Activated T-helper 2 cell treated with anti-CD3 and anti-CD28 coated beads, Interferon-gamma antibody, Interleukin-2, Interleukin-4, amounts not matched to agents 10 μg/mL and 5 μg/mL and 100 μg/mL, durations not matched to agents 14 hours and 24 hours and 36 hours (primary cell): ENCODE measurements around the gene ZBTB7C. TPM values are rescaled to one million over a fixed set of nuclear protein-coding genes. Genes with fewer than 3 reads are reported as not detected.

Experiments
- DNase-seq: peaks from one replicate; pipeline ENCODE4 v3.0.0; 2021; ENCODE audit warnings: low spot score
- H3K27ac Mint-ChIP-seq: one replicate; pipeline ENCODE4 v1.8.0; 2021; ENCODE audit warnings: mixed read lengths
- H3K27me3 Mint-ChIP-seq: one replicate; pipeline ENCODE4 v1.8.0; 2021; ENCODE audit warnings: low read depth, mixed read lengths
- H3K36me3 Mint-ChIP-seq: one replicate; pipeline ENCODE4 v1.8.0; 2021; ENCODE audit warnings: low read depth, mixed read lengths
- H3K4me1 Mint-ChIP-seq: one replicate; pipeline ENCODE4 v1.8.0; 2021; ENCODE audit warnings: low read depth, mixed read lengths
- H3K4me3 Mint-ChIP-seq: one replicate; pipeline ENCODE4 v1.8.0; 2021; ENCODE audit warnings: low read depth, mild to moderate bottlenecking, moderate library complexity, mixed read lengths
- H3K9me3 Mint-ChIP-seq: one replicate; pipeline ENCODE4 v1.8.0; 2021; ENCODE audit warnings: mixed read lengths
- intact Hi-C: fragments of 100-400 bp; cut with micrococcal nuclease; formaldehyde crosslinking; loops from one replicate; pipeline ENCODE4 v1.15.1; 2023
- total RNA-seq: library from RNA; stranded (reverse); gene quantifications from 2 replicates; pipeline ENCODE4 v1.2.3, GENCODE V29; 2022

The ZBTB7C gene
- total RNA-seq, 1 donor from 2014 or later, result 0.21 TPM

- intact Hi-C loops, result no loop called here
- peaks cover 24% of the 10 kb centered on the region for H3K27me3 Mint-ChIP-seq
- no peaks in the 10 kb centered on the region for H3K9me3 Mint-ChIP-seq
- no peaks in the 10 kb centered on the region for H3K36me3 Mint-ChIP-seq
- no peak for DNase-seq
- no peaks in the 10 kb centered on the region for H3K4me1 Mint-ChIP-seq
- no peak overlapping the region for H3K4me3 Mint-ChIP-seq
- no peak overlapping the region for H3K27ac Mint-ChIP-seq
These were observed 227.9 kb downstream of the ZBTB7C start for GRCh38 chr18:48181087-48181823.

- intact Hi-C loops, result no loop called here
- H3K36me3 Mint-ChIP-seq, result no peaks in the 10 kb centered on the region
- no peak overlapping the region for H3K27ac Mint-ChIP-seq
- H3K4me3 Mint-ChIP-seq, result no peak overlapping the region
- H3K4me1 Mint-ChIP-seq, result no peaks in the 10 kb centered on the region
- no peak for DNase-seq
- H3K9me3 Mint-ChIP-seq, result no peaks in the 10 kb centered on the region
- H3K27me3 Mint-ChIP-seq, result peaks cover 25% of the 10 kb centered on the region
These were observed 229.5 kb downstream of the ZBTB7C start for GRCh38 chr18:48179666-48180065.

- H3K4me1 Mint-ChIP-seq, result no peaks in the 10 kb centered on the region
- no peaks in the 10 kb centered on the region for H3K9me3 Mint-ChIP-seq
- no peak for DNase-seq
- H3K36me3 Mint-ChIP-seq, result no peaks in the 10 kb centered on the region
- H3K27ac Mint-ChIP-seq, result no peak overlapping the region
- H3K27me3 Mint-ChIP-seq, result peaks cover 21% of the 10 kb centered on the region
- intact Hi-C loops, result no loop called here
- no peak overlapping the region for H3K4me3 Mint-ChIP-seq
These were observed 230.2 kb downstream of the ZBTB7C start for GRCh38 chr18:48179001-48179400.

- H3K27ac Mint-ChIP-seq, result no peak overlapping the region
- DNase-seq, result no peak
- peaks cover 22% of the 10 kb centered on the region for H3K27me3 Mint-ChIP-seq
- intact Hi-C loops, result no loop called here
- no peaks in the 10 kb centered on the region for H3K4me1 Mint-ChIP-seq
- H3K36me3 Mint-ChIP-seq, result no peaks in the 10 kb centered on the region
- no peak overlapping the region for H3K4me3 Mint-ChIP-seq
- no peaks in the 10 kb centered on the region for H3K9me3 Mint-ChIP-seq
These were observed 232.3 kb downstream of the ZBTB7C start for GRCh38 chr18:48176909-48177308.

- Mint-ChIP-seq H3K27ac (no peak overlapping the region), H3K36me3 (no peaks in the 10 kb centered on the region), H3K27me3 (peaks cover 19% of the 10 kb centered on the region), H3K4me3 (no peak overlapping the region), H3K4me1 (no peaks in the 10 kb centered on the region), H3K9me3 (no peaks in the 10 kb centered on the region)
- no peak for DNase-seq
- intact Hi-C loops, result no loop called here
These were observed 235.6 kb downstream of the ZBTB7C start for GRCh38 chr18:48173557-48173956.

GRCh38 chr18:48172226-48173006, 236.8 kb downstream of the ZBTB7C start:
- no peaks in the 10 kb centered on the region for H3K36me3 Mint-ChIP-seq
- peaks cover 23% of the 10 kb centered on the region for H3K27me3 Mint-ChIP-seq
- DNase-seq, result no peak
- H3K27ac Mint-ChIP-seq, result no peak overlapping the region
- intact Hi-C loops, result no loop called here
- H3K4me3 Mint-ChIP-seq, result no peak overlapping the region
- no peaks in the 10 kb centered on the region for H3K9me3 Mint-ChIP-seq
- no peaks in the 10 kb centered on the region for H3K4me1 Mint-ChIP-seq

- DNase-seq, result no peak
- Mint-ChIP-seq H3K27me3 (peaks cover 21% of the 10 kb centered on the region), H3K36me3 (no peaks in the 10 kb centered on the region), H3K9me3 (no peaks in the 10 kb centered on the region), H3K27ac (no peak overlapping the region), H3K4me1 (peaks cover 5% of the 10 kb centered on the region), H3K4me3 (no peak overlapping the region)
- intact Hi-C loops, result no loop called here
These were observed 237.5 kb downstream of the ZBTB7C start for GRCh38 chr18:48171490-48172188.

- H3K36me3 Mint-ChIP-seq, result no peaks in the 10 kb centered on the region
- peaks cover 18% of the 10 kb centered on the region for H3K27me3 Mint-ChIP-seq
- H3K4me3 Mint-ChIP-seq, result no peak overlapping the region
- H3K9me3 Mint-ChIP-seq, result no peaks in the 10 kb centered on the region
- no peak overlapping the region for H3K27ac Mint-ChIP-seq
- intact Hi-C loops, result no loop called here
- peaks cover 5% of the 10 kb centered on the region for H3K4me1 Mint-ChIP-seq
- no peak for DNase-seq
These were observed 238.5 kb downstream of the ZBTB7C start for GRCh38 chr18:48170651-48171050.

GRCh38 chr18:48168861-48169260, 240.3 kb downstream of the ZBTB7C start:
- H3K27ac Mint-ChIP-seq, result no peak overlapping the region
- H3K4me3 Mint-ChIP-seq, result no peak overlapping the region
- peaks cover 5% of the 10 kb centered on the region for H3K4me1 Mint-ChIP-seq
- H3K36me3 Mint-ChIP-seq, result no peaks in the 10 kb centered on the region
- intact Hi-C loops, result loop anchor here (10.0 kb wide), 1 partner anchor 56 kb away; no protein-coding TSS in a partner anchor
- no peaks in the 10 kb centered on the region for H3K9me3 Mint-ChIP-seq
- DNase-seq, result no peak
- peaks cover 24% of the 10 kb centered on the region for H3K27me3 Mint-ChIP-seq

GRCh38 chr18:48167897-48168253, 241.3 kb downstream of the ZBTB7C start:
- Mint-ChIP-seq H3K4me3 (no peak overlapping the region), H3K9me3 (no peaks in the 10 kb centered on the region), H3K27me3 (peaks cover 29% of the 10 kb centered on the region), H3K36me3 (no peaks in the 10 kb centered on the region), H3K27ac (no peak overlapping the region), H3K4me1 (peaks cover 5% of the 10 kb centered on the region)
- DNase-seq, result no peak
- intact Hi-C loops, result loop anchor here (10.0 kb wide), 1 partner anchor 57 kb away; no protein-coding TSS in a partner anchor

- H3K4me1 Mint-ChIP-seq, result peaks cover 5% of the 10 kb centered on the region
- no peaks in the 10 kb centered on the region for H3K36me3 Mint-ChIP-seq
- no peak overlapping the region for H3K4me3 Mint-ChIP-seq
- DNase-seq, result no peak
- H3K27ac Mint-ChIP-seq, result no peak overlapping the region
- intact Hi-C loops, result loop anchor here (10.0 kb wide), 1 partner anchor 58 kb away; no protein-coding TSS in a partner anchor
- H3K9me3 Mint-ChIP-seq, result no peaks in the 10 kb centered on the region
- H3K27me3 Mint-ChIP-seq, result peaks cover 35% of the 10 kb centered on the region
These were observed 242.8 kb downstream of the ZBTB7C start for GRCh38 chr18:48166336-48166875.

GRCh38 chr18:48165111-48165866, 243.9 kb downstream of the ZBTB7C start:
- Mint-ChIP-seq H3K36me3 (no peaks in the 10 kb centered on the region), H3K4me1 (peaks cover 7% of the 10 kb centered on the region), H3K9me3 (no peaks in the 10 kb centered on the region), H3K27ac (no peak overlapping the region), H3K4me3 (no peak overlapping the region), H3K27me3 (peaks cover 40% of the 10 kb centered on the region)
- DNase-seq, result no peak
- intact Hi-C loops, result loop anchor here (10.0 kb wide), 1 partner anchor 60 kb away; no protein-coding TSS in a partner anchor
